ENCODE measurements around the gene RCE1.

The RCE1 gene

DNA sequence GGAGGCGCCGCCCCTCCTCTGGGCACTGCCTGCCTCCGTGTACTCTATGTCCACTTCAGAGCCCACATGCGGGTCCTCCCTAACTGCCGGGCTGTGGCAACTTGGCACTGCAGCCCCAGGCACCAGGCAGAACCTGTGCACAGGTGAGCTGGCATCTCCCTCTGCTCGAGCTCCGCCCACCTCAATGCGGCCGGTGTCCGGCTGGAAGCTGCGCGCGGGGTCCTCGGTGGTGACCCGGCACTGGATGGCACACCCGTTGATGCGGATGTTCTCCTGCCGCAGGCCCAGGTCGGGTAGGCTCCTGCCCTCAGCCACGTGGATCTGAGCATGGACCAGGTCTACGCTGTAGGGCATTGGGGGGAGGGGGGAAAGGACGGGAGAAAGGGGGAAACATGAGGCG is 22.8 kb downstream of the RCE1 start:
- no peak overlapping the region for H2BK120ac ChIP-seq (ENCODE audit: insufficient read depth, low read length, poor library complexity)
- no peak overlapping the region for H2BK5ac ChIP-seq (ENCODE audit: low read depth, low read length, poor library complexity)
- no peaks in the 10 kb centered on the region for H3K27me3 ChIP-seq (ENCODE audit: insufficient read depth, low read length)
- peaks cover 0 to 4% of the 10 kb centered on the region in 2 experiments for H3K36me3 ChIP-seq (ENCODE audit: control insufficient read depth in 1 of 2, insufficient read depth in 2 of 2, low read length in 2 of 2)
- no peak overlapping the region for H2AFZ ChIP-seq (ENCODE audit: insufficient read depth, low read length, poor library complexity)
- H3K79me1 ChIP-seq (ENCODE audit: low read length) = no peaks in the 10 kb centered on the region
- H3K9me3 ChIP-seq (ENCODE audit: insufficient read depth, low read depth, low read length) = no peaks in the 10 kb centered on the region
- H3K4me3 ChIP-seq (ENCODE audit: low read depth, low read length) = no peak overlapping the region
- no peak overlapping the region for H3K18ac ChIP-seq (ENCODE audit: low read length)
- H3K9ac ChIP-seq (ENCODE audit: low read length) = no peak overlapping the region
- H3K23ac ChIP-seq (ENCODE audit: low read length) = no peak overlapping the region
- no peaks in the 10 kb centered on the region for H3K79me2 ChIP-seq (ENCODE audit: control insufficient read depth, insufficient read depth, low read length, poor library complexity)
- no peak overlapping the region for H3K4ac ChIP-seq (ENCODE audit: low read depth, low read length)
- H3K4me1 ChIP-seq (ENCODE audit: control insufficient read depth in 1 of 2, insufficient read depth in 2 of 2, low read length in 2 of 2) = peaks cover 0 to 4% of the 10 kb centered on the region in 2 experiments
- H4K91ac ChIP-seq (ENCODE audit: low read depth, low read length) = no peak overlapping the region
- no peak overlapping the region for H4K12ac ChIP-seq (ENCODE audit: low read depth, low read length)
- no peak for DNase-seq
- WGBS (ENCODE audit: extremely low coverage, insufficient coverage, insufficient read length) = no CpG with 5 or more reads among the region's 23 CpGs
- no peak overlapping the region for H3K27ac ChIP-seq (ENCODE audit: low read depth, low read length)
- no peak overlapping the region for H4K8ac ChIP-seq (ENCODE audit: low read depth, low read length)
- no peak overlapping the region for H2AK5ac ChIP-seq (ENCODE audit: low read length)
- H2BK12ac ChIP-seq (ENCODE audit: low read length) = no peak overlapping the region
- no peak overlapping the region for H3K4me2 ChIP-seq (ENCODE audit: low read length)
- H3K14ac ChIP-seq (ENCODE audit: low read length) = no peak overlapping the region

DNA sequence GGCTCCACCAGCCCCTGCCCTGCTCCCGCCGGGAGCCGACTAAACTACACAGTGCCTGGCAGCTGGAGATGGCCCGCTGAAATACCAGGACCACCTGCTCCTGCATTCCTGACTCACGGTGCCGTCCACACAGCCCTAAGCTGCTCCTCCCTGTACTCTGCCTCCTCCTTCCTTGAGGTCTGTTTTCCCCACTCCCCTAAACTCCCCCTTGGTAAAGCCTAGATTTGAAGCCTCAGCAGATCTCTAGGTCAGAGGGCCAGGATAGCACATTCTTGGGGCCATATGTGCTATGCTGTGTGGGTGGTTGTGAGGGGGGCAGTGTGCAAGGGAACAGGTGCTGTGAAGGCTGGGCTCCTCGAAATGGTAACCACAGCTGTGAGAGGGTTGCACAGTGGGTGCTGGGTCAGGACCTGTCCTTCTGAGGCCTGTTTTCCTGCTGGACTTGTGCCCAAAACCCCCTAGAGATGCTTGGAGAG is 23.3 kb downstream of the RCE1 start:
- no peak overlapping the region for H2AK5ac ChIP-seq (ENCODE audit: low read length)
- no peaks in the 10 kb centered on the region for H3K79me1 ChIP-seq (ENCODE audit: low read length)
- no peak overlapping the region for H3K4me2 ChIP-seq (ENCODE audit: low read length)
- DNase-seq = no peak
- H2BK120ac ChIP-seq (ENCODE audit: insufficient read depth, low read length, poor library complexity) = no peak overlapping the region
- peaks cover 0 to 2% of the 10 kb centered on the region in 2 experiments for H3K36me3 ChIP-seq (ENCODE audit: control insufficient read depth in 1 of 2, insufficient read depth in 2 of 2, low read length in 2 of 2)
- no peak overlapping the region for H3K4me3 ChIP-seq (ENCODE audit: low read depth, low read length)
- no peak overlapping the region for H3K14ac ChIP-seq (ENCODE audit: low read length)
- no peaks in the 10 kb centered on the region for H3K79me2 ChIP-seq (ENCODE audit: control insufficient read depth, insufficient read depth, low read length, poor library complexity)
- WGBS (ENCODE audit: extremely low coverage, insufficient coverage, insufficient read length) = no CpG with 5 or more reads among the region's 7 CpGs
- no peaks in the 10 kb centered on the region for H3K9me3 ChIP-seq (ENCODE audit: insufficient read depth, low read depth, low read length)
- no peak overlapping the region for H3K23ac ChIP-seq (ENCODE audit: low read length)
- H3K18ac ChIP-seq (ENCODE audit: low read length) = no peak overlapping the region
- no peak overlapping the region for H2AFZ ChIP-seq (ENCODE audit: insufficient read depth, low read length, poor library complexity)
- H3K27me3 ChIP-seq (ENCODE audit: insufficient read depth, low read length) = no peaks in the 10 kb centered on the region
- H4K12ac ChIP-seq (ENCODE audit: low read depth, low read length) = no peak overlapping the region
- no peak overlapping the region for H2BK5ac ChIP-seq (ENCODE audit: low read depth, low read length, poor library complexity)
- no peak overlapping the region for H4K8ac ChIP-seq (ENCODE audit: low read depth, low read length)
- H2BK12ac ChIP-seq (ENCODE audit: low read length) = no peak overlapping the region
- no peak overlapping the region for H3K4ac ChIP-seq (ENCODE audit: low read depth, low read length)
- no peak overlapping the region for H3K27ac ChIP-seq (ENCODE audit: low read depth, low read length)
- peaks cover 0 to 4% of the 10 kb centered on the region in 2 experiments for H3K4me1 ChIP-seq (ENCODE audit: control insufficient read depth in 1 of 2, insufficient read depth in 2 of 2, low read length in 2 of 2)
- H3K9ac ChIP-seq (ENCODE audit: low read length) = no peak overlapping the region
- H4K91ac ChIP-seq (ENCODE audit: low read depth, low read length) = no peak overlapping the region

GRCh38 chr11:66867425-66868040 is 24.3 kb downstream of the RCE1 start:
- H3K18ac ChIP-seq (ENCODE audit: low read length) = no peak overlapping the region
- no peak overlapping the region for H2AFZ ChIP-seq (ENCODE audit: insufficient read depth, low read length, poor library complexity)
- H3K79me1 ChIP-seq (ENCODE audit: low read length) = no peaks in the 10 kb centered on the region
- no peak overlapping the region for H3K14ac ChIP-seq (ENCODE audit: low read length)
- no peaks in the 10 kb centered on the region for H3K79me2 ChIP-seq (ENCODE audit: control insufficient read depth, insufficient read depth, low read length, poor library complexity)
- WGBS (ENCODE audit: extremely low coverage, insufficient coverage, insufficient read length) = no CpG with 5 or more reads among the region's 14 CpGs
- no peaks in the 10 kb centered on the region for H3K27me3 ChIP-seq (ENCODE audit: insufficient read depth, low read length)
- H4K8ac ChIP-seq (ENCODE audit: low read depth, low read length) = no peak overlapping the region
- peaks cover 0 to 4% of the 10 kb centered on the region in 2 experiments for H3K4me1 ChIP-seq (ENCODE audit: control insufficient read depth in 1 of 2, insufficient read depth in 2 of 2, low read length in 2 of 2)
- H3K4ac ChIP-seq (ENCODE audit: low read depth, low read length) = no peak overlapping the region
- H3K27ac ChIP-seq (ENCODE audit: low read depth, low read length) = no peak overlapping the region
- DNase-seq = peak in 1 of 2 donors; percentile 7
- H2BK120ac ChIP-seq (ENCODE audit: insufficient read depth, low read length, poor library complexity) = no peak overlapping the region
- no peak overlapping the region for H3K23ac ChIP-seq (ENCODE audit: low read length)
- no peak overlapping the region for H2BK12ac ChIP-seq (ENCODE audit: low read length)
- no peaks in the 10 kb centered on the region for H3K9me3 ChIP-seq (ENCODE audit: insufficient read depth, low read depth, low read length)
- no peak overlapping the region for H3K9ac ChIP-seq (ENCODE audit: low read length)
- H3K4me3 ChIP-seq (ENCODE audit: low read depth, low read length) = no peak overlapping the region
- no peak overlapping the region for H2AK5ac ChIP-seq (ENCODE audit: low read length)
- H4K12ac ChIP-seq (ENCODE audit: low read depth, low read length) = no peak overlapping the region
- H4K91ac ChIP-seq (ENCODE audit: low read depth, low read length) = no peak overlapping the region
- H3K4me2 ChIP-seq (ENCODE audit: low read length) = no peak overlapping the region
- no peaks in the 10 kb centered on the region for H3K36me3 ChIP-seq (ENCODE audit: control insufficient read depth in 1 of 2, insufficient read depth in 2 of 2, low read length in 2 of 2)
- H2BK5ac ChIP-seq (ENCODE audit: low read depth, low read length, poor library complexity) = no peak overlapping the region

DNA sequence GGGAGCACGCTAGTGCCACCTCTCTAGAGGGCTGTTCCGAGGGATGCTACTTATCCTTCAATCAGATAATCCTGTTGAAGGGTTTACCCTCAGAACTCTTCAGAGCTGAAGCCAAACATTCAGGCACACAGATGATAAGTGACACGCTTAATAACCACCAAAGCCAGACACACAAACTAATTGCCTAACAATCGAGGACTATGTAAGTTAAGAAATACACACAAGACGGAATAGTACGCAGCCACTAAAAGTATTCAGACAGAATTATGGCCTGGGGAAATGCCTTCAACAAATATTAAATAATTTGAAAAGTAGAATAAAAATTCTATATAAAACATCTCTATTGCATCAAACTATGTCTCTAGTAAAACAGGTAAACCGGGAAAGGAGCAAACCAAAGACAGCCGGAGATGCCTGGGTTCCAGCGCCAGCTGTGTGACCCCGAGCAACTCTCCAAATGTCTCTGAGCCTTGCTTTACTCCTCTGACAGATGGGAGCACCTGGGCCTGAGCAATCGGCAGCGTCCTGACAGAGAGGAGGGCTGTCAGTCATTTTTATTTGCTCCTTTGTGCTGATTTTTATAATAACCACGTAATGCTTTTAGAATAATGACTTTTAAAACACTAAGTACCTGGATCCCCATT is 25.0 kb downstream of the RCE1 start:
- H2AFZ ChIP-seq (ENCODE audit: insufficient read depth, low read length, poor library complexity) = no peak overlapping the region
- H3K4ac ChIP-seq (ENCODE audit: low read depth, low read length) = no peak overlapping the region
- no peak overlapping the region for H4K8ac ChIP-seq (ENCODE audit: low read depth, low read length)
- H2BK120ac ChIP-seq (ENCODE audit: insufficient read depth, low read length, poor library complexity) = no peak overlapping the region
- DNase-seq = no peak
- no peaks in the 10 kb centered on the region for H3K9me3 ChIP-seq (ENCODE audit: insufficient read depth, low read depth, low read length)
- no peak overlapping the region for H3K18ac ChIP-seq (ENCODE audit: low read length)
- no peaks in the 10 kb centered on the region for H3K36me3 ChIP-seq (ENCODE audit: control insufficient read depth in 1 of 2, insufficient read depth in 2 of 2, low read length in 2 of 2)
- no peaks in the 10 kb centered on the region for H3K27me3 ChIP-seq (ENCODE audit: insufficient read depth, low read length)
- H3K79me2 ChIP-seq (ENCODE audit: control insufficient read depth, insufficient read depth, low read length, poor library complexity) = no peaks in the 10 kb centered on the region
- H3K4me2 ChIP-seq (ENCODE audit: low read length) = no peak overlapping the region
- H3K79me1 ChIP-seq (ENCODE audit: low read length) = no peaks in the 10 kb centered on the region
- H2BK12ac ChIP-seq (ENCODE audit: low read length) = no peak overlapping the region
- no peak overlapping the region for H3K4me3 ChIP-seq (ENCODE audit: low read depth, low read length)
- H3K27ac ChIP-seq (ENCODE audit: low read depth, low read length) = no peak overlapping the region
- H2AK5ac ChIP-seq (ENCODE audit: low read length) = no peak overlapping the region
- H4K12ac ChIP-seq (ENCODE audit: low read depth, low read length) = no peak overlapping the region
- no peak overlapping the region for H3K23ac ChIP-seq (ENCODE audit: low read length)
- no CpG with 5 or more reads among the region's 13 CpGs for WGBS (ENCODE audit: extremely low coverage, insufficient coverage, insufficient read length)
- H3K14ac ChIP-seq (ENCODE audit: low read length) = no peak overlapping the region
- no peak overlapping the region for H3K9ac ChIP-seq (ENCODE audit: low read length)
- H2BK5ac ChIP-seq (ENCODE audit: low read depth, low read length, poor library complexity) = no peak overlapping the region
- H3K4me1 ChIP-seq (ENCODE audit: control insufficient read depth in 1 of 2, insufficient read depth in 2 of 2, low read length in 2 of 2) = peaks cover 0 to 4% of the 10 kb centered on the region in 2 experiments
- H4K91ac ChIP-seq (ENCODE audit: low read depth, low read length) = no peak overlapping the region
